ENCODE results near the gene JARID2. TPM values are rescaled to one million over a fixed set of nuclear protein-coding genes. Genes with fewer than 3 reads are reported as not detected.
A peak's percentile ranks its signal among the peaks of the same experiment; 100 is the strongest.

The JARID2 gene
- total RNA-seq, 1 donor from 2014 or later: 24.2 TPM

DNA sequence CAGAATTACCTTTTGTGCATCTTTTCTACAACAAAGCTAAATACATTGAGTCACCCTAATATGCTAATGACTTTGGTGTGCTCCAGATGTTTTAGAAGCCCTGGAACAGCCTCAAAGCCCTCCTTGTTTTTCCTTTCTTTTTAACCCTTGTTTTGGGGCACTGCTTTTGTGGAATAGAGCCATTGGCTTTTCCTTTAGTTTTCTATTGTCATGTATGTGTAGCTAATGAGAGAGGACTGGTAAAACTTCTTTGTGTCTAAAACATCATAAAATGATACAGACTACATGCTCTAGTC is 158.8 kb downstream of the JARID2 start:
- H3K4me3 ChIP-seq (ENCODE audit: insufficient read depth, low read depth, low read length): no peak overlapping the region
- H3K27ac Mint-ChIP-seq (ENCODE audit: unreplicated experiment): no peak overlapping the region
- peaks cover 96% of the 10 kb centered on the region for H4K20me1 ChIP-seq (ENCODE audit: insufficient read depth, low read length)
- H3K4me2 ChIP-seq (ENCODE audit: low read length): peak overlapping the region; percentile 16
- peaks cover 98% of the 10 kb centered on the region for H3K79me2 ChIP-seq (ENCODE audit: insufficient read depth, low read length)
- no peaks in the 10 kb centered on the region for H3K36me3 Mint-ChIP-seq (ENCODE audit: low read depth, unreplicated experiment)
- TF ChIP-seq EZH2 (IDR thresholded peaks at IDR 0.05; ENCODE audit: insufficient read depth, low read length): no peak
- TF ChIP-seq, protein P1, sequence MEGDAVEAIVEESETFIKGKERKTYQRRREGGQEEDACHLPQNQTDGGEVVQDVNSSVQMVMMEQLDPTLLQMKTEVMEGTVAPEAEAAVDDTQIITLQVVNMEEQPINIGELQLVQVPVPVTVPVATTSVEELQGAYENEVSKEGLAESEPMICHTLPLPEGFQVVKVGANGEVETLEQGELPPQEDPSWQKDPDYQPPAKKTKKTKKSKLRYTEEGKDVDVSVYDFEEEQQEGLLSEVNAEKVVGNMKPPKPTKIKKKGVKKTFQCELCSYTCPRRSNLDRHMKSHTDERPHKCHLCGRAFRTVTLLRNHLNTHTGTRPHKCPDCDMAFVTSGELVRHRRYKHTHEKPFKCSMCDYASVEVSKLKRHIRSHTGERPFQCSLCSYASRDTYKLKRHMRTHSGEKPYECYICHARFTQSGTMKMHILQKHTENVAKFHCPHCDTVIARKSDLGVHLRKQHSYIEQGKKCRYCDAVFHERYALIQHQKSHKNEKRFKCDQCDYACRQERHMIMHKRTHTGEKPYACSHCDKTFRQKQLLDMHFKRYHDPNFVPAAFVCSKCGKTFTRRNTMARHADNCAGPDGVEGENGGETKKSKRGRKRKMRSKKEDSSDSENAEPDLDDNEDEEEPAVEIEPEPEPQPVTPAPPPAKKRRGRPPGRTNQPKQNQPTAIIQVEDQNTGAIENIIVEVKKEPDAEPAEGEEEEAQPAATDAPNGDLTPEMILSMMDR (IDR thresholded peaks at IDR 0.05; ENCODE audit: insufficient read depth, low read depth, low read length): no peak
- no peak overlapping the region for H2AFZ ChIP-seq (ENCODE audit: low read depth, low read length)
- no peaks in the 10 kb centered on the region for H3K9me3 Mint-ChIP-seq (ENCODE audit: unreplicated experiment)
- no peaks in the 10 kb centered on the region for H3K27me3 Mint-ChIP-seq (ENCODE audit: low read depth, unreplicated experiment)
- H3K4me1 ChIP-seq (ENCODE audit: insufficient read depth, low read length): peaks cover 22% of the 10 kb centered on the region
- no peak overlapping the region for H3K27ac ChIP-seq (ENCODE audit: low read depth, low read length)
- FAIRE-seq (no peak), DNase-seq (ENCODE audit: low read depth) (no peak)
- H3K9me3 ChIP-seq (ENCODE audit: insufficient read depth, low read depth, low read length): no peaks in the 10 kb centered on the region
- H3K36me3 ChIP-seq (ENCODE audit: insufficient read depth, low read length): no peaks in the 10 kb centered on the region
- no peak overlapping the region for H3K4me3 Mint-ChIP-seq (ENCODE audit: unreplicated experiment)
- no peak overlapping the region for H3K9ac ChIP-seq (ENCODE audit: low read length)
- H3K4me1 Mint-ChIP-seq (ENCODE audit: low read depth, unreplicated experiment): peaks cover 57% of the 10 kb centered on the region
- no peaks in the 10 kb centered on the region for H3K27me3 ChIP-seq (ENCODE audit: insufficient read depth, low read length)

DNA sequence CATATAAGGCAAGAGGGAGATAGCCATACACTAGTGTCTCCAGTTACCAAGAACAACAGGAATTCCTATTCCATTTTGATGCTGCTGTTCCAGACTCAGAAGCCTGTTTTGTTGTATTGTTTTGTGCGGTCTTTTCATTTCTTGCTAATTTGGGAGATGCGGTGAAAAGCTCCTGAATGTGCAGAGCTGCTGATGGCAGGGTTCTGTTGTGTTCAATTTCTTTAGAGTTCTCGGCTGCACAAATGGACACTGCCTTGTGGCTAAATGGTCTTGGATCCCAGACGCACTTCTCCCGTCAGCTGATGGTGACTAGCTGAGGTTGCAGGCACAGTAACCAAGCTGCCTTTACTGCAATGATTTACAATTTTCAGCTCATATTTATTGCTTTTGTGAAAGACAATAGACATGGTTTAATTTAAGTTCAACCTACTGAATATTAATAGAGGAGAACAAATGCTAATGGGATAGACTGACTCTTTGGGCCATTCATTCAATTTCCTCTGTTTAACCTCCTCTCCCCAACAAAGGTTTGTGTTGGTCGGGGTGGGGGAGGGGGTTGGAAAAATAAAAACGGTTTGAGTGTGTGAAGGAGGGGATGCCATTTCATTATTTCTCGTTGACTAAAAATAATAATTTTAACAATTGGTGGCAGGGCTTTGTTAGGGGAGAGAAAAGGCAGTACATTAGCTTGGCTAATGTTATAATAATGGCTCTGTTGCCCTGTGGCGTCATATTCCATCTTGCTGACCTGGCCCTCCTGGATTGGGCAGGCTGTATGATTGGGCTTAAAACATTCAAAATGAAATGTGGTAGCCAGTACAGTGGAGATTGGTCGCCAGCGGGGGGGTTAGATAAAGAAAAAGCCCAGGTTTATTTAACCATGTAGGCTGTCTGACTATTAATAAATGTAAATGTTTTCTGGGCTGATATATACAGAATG is 159.5 kb downstream of the JARID2 start:
- Mint-ChIP-seq H3K27me3 (ENCODE audit: low read depth, unreplicated experiment) (no peaks in the 10 kb centered on the region), H3K4me1 (ENCODE audit: low read depth, unreplicated experiment) (peaks cover 49% of the 10 kb centered on the region), H3K27ac (ENCODE audit: unreplicated experiment) (peak overlapping the region; percentile 21), H3K4me3 (ENCODE audit: unreplicated experiment) (no peak overlapping the region), H3K9me3 (ENCODE audit: unreplicated experiment) (no peaks in the 10 kb centered on the region), H3K36me3 (ENCODE audit: low read depth, unreplicated experiment) (no peaks in the 10 kb centered on the region)
- no peak overlapping the region for H3K4me2 ChIP-seq (ENCODE audit: low read length)
- H3K27ac ChIP-seq (ENCODE audit: low read depth, low read length): no peak overlapping the region
- peaks cover 96% of the 10 kb centered on the region for H4K20me1 ChIP-seq (ENCODE audit: insufficient read depth, low read length)
- H2AFZ ChIP-seq (ENCODE audit: low read depth, low read length): no peak overlapping the region
- H3K9me3 ChIP-seq (ENCODE audit: insufficient read depth, low read depth, low read length): no peaks in the 10 kb centered on the region
- no peak overlapping the region for H3K9ac ChIP-seq (ENCODE audit: low read length)
- no peaks in the 10 kb centered on the region for H3K36me3 ChIP-seq (ENCODE audit: insufficient read depth, low read length)
- H3K79me2 ChIP-seq (ENCODE audit: insufficient read depth, low read length): peaks cover 98% of the 10 kb centered on the region
- H3K4me3 ChIP-seq (ENCODE audit: insufficient read depth, low read depth, low read length): no peak overlapping the region
- DNase-seq (ENCODE audit: low read depth) (no peak), FAIRE-seq (no peak)
- H3K27me3 ChIP-seq (ENCODE audit: insufficient read depth, low read length): no peaks in the 10 kb centered on the region
- peaks cover 15% of the 10 kb centered on the region for H3K4me1 ChIP-seq (ENCODE audit: insufficient read depth, low read length)
- TF ChIP-seq EZH2 (IDR thresholded peaks at IDR 0.05; ENCODE audit: insufficient read depth, low read length): no peak
- TF ChIP-seq, protein P1 (IDR thresholded peaks at IDR 0.05; ENCODE audit: insufficient read depth, low read depth, low read length): no peak

DNA sequence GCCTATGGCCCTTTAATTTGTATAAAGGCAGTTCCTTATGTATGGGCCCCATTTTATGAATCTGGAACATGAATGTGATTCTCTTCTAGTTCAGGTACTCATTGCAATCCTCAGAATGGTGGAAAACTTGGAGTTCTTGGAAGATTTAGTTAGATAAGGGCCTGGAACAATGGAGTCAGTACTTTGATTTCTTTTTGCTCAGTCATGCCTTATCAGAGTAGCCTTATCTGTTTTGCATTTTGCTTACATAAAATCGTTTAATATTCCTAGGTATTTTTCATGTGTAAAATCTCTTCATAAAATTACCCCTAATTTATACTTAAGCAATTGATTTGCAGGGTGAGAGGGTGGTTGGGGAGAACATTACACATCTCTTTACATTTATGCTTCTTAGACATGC is 160.6 kb downstream of the JARID2 start:
- no peaks in the 10 kb centered on the region for H3K36me3 Mint-ChIP-seq (ENCODE audit: low read depth, unreplicated experiment)
- H3K4me3 ChIP-seq (ENCODE audit: insufficient read depth, low read depth, low read length): no peak overlapping the region
- no peak overlapping the region for H3K4me3 Mint-ChIP-seq (ENCODE audit: unreplicated experiment)
- H3K4me1 Mint-ChIP-seq (ENCODE audit: low read depth, unreplicated experiment): peaks cover 45% of the 10 kb centered on the region
- DNase-seq (ENCODE audit: low read depth) (no peak), FAIRE-seq (no peak)
- H3K4me2 ChIP-seq (ENCODE audit: low read length): no peak overlapping the region
- no peak overlapping the region for H3K9ac ChIP-seq (ENCODE audit: low read length)
- H3K27me3 Mint-ChIP-seq (ENCODE audit: low read depth, unreplicated experiment): no peaks in the 10 kb centered on the region
- H4K20me1 ChIP-seq (ENCODE audit: insufficient read depth, low read length): peaks cover 95% of the 10 kb centered on the region
- H3K4me1 ChIP-seq (ENCODE audit: insufficient read depth, low read length): peaks cover 12% of the 10 kb centered on the region
- no peak overlapping the region for H2AFZ ChIP-seq (ENCODE audit: low read depth, low read length)
- H3K27ac ChIP-seq (ENCODE audit: low read depth, low read length): no peak overlapping the region
- H3K9me3 Mint-ChIP-seq (ENCODE audit: unreplicated experiment): no peaks in the 10 kb centered on the region
- no peak overlapping the region for H3K27ac Mint-ChIP-seq (ENCODE audit: unreplicated experiment)
- TF ChIP-seq, protein P1 (IDR thresholded peaks at IDR 0.05; ENCODE audit: insufficient read depth, low read depth, low read length): no peak
- TF ChIP-seq EZH2 (IDR thresholded peaks at IDR 0.05; ENCODE audit: insufficient read depth, low read length): no peak
- H3K27me3 ChIP-seq (ENCODE audit: insufficient read depth, low read length): no peaks in the 10 kb centered on the region
- H3K9me3 ChIP-seq (ENCODE audit: insufficient read depth, low read depth, low read length): no peaks in the 10 kb centered on the region
- peaks cover 97% of the 10 kb centered on the region for H3K79me2 ChIP-seq (ENCODE audit: insufficient read depth, low read length)
- peaks cover 2% of the 10 kb centered on the region for H3K36me3 ChIP-seq (ENCODE audit: insufficient read depth, low read length)
